ENCODE data around the gene H2AZ2.
"Not testable (repeated sequence)": the region's sequence is repeated elsewhere in the genome, so short reads cannot be mapped to it uniquely, and the experiment has no call there.

Gene H2AZ2

DNA sequence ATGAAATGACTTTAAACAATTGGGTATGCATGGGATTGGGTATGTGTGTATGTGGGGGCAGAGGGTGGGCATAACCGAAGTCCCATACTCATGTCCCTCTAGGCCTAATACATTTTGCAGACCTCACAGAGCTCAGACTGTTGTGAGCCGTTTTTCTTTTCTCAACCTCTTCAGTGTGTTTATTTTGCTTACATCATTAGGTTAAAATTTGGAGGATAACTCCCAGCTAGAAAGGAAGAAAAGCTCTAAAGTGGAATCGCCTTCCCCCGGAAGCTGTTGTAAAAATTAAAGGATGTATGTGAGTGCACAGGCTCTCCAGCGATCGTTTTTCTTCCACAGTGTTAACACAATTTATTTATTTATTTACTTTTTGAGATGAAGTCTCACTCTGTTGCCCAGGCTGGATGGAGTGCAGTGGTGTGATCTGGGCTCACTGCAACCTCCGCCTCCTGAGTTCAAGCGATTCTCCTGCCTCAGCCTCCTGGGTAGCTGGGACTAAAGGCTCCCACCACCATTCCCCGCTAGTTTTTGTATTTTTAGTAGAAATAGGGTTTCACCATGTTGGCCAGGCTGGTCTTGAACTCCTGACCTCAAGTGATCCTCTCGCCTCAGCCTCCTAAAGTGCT lies 1.5 kb upstream of the H2AZ2 start:
- Histone ChIP-seq H3K27ac (ENCODE audit: low read depth, low read length) (no peak overlapping the region), H3K9me3 (ENCODE audit: control insufficient read depth in 5 of 5, low read length in 5 of 5) (no peaks in the 10 kb centered on the region), H3K4me3 (ENCODE audit: low read depth in 1 of 5, low read length in 5 of 5) (no peak overlapping the region), H3K27me3 (ENCODE audit: control insufficient read depth in 5 of 5, insufficient read depth in 4 of 5, low read length in 5 of 5) (no peaks in the 10 kb centered on the region), H3K4me1 (ENCODE audit: control insufficient read depth in 5 of 5, insufficient read depth in 5 of 5, low read length in 5 of 5) (peaks cover 0 to 29% (median 22%) of the 10 kb centered on the region in 5 donors), H3K9ac (ENCODE audit: low read length in 5 of 5) (no peak overlapping the region), H3K36me3 (ENCODE audit: control insufficient read depth in 5 of 5, insufficient read depth in 5 of 5, low read length in 5 of 5) (no peaks in the 10 kb centered on the region)

DNA sequence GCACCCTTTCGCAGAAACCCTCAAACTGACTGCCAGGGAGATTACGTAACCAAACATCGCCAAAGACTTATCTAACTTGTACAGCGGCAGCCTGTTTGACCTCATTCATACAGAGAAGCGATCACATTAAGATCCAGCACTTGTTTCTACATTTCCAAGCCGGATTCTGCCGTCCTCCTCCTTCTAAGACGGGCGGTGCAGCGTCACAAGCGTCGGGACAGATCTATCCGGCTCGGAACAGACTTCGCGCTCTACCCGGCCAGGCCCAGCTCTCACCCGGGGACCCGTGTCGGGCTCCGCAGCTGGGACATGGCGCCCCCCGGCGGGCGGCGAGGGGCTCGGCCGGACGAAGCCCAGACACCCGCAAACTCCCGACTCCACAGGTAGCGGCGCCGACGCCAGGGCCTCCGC lies 373 bp downstream of the H2AZ2 start:
- Histone ChIP-seq H3K9ac (ENCODE audit: low read length in 5 of 5) (peak overlapping the region; percentile 83 to 95 (median 85)), H3K36me3 (ENCODE audit: control insufficient read depth in 5 of 5, insufficient read depth in 5 of 5, low read length in 5 of 5) (no peaks in the 10 kb centered on the region), H3K4me1 (ENCODE audit: control insufficient read depth in 5 of 5, insufficient read depth in 5 of 5, low read length in 5 of 5) (peaks cover 0 to 35% (median 24%) of the 10 kb centered on the region in 5 donors), H3K27me3 (ENCODE audit: control insufficient read depth in 5 of 5, insufficient read depth in 4 of 5, low read length in 5 of 5) (no peaks in the 10 kb centered on the region), H3K4me3 (ENCODE audit: low read depth in 1 of 5, low read length in 5 of 5) (peak overlapping the region; percentile 75 to 93 (median 77)), H3K27ac (ENCODE audit: low read depth, low read length) (peak overlapping the region; percentile 94), H3K9me3 (ENCODE audit: control insufficient read depth in 5 of 5, low read length in 5 of 5) (no peaks in the 10 kb centered on the region)

DNA sequence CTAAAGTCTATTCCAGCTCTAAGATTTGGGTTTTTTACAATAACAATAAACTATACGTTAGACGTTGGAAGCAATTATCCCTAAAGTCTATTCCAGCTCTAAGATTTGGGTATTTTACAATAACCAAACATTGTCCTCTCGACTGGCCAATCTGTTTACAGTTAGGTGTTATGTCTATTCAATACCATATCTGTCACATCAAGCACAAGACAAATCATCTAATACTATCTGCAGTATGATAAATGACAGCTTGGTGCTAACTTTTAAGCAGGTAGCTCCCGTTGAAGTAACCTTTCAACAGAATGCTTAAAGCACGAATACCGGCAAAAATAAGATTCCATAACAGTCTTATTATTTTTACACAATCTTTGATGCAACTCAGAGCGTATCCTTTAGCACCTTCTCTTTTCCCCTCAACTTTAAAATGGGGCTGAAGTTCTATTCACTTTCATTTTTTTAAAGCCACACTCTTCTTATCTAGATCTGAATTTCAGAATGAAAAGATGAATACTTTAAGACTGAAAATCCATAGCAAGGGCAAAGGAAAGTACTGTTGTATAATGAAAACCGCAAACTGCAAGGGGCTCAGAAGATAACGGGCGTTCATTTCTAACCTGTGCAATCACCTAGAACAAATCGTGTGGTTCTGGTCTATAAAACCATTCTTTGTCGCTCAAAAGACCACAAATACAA lies 925 bp downstream of the H2AZ2 start:
- H3K36me3 ChIP-seq (ENCODE audit: control insufficient read depth in 5 of 5, insufficient read depth in 5 of 5, low read length in 5 of 5), result no peaks in the 10 kb centered on the region
- peak overlapping the region; percentile 83 to 95 (median 85) for H3K9ac ChIP-seq (ENCODE audit: low read length in 5 of 5)
- peak overlapping the region; percentile 94 for H3K27ac ChIP-seq (ENCODE audit: low read depth, low read length)
- peaks cover 0 to 39% (median 26%) of the 10 kb centered on the region in 5 donors for H3K4me1 ChIP-seq (ENCODE audit: control insufficient read depth in 5 of 5, insufficient read depth in 5 of 5, low read length in 5 of 5)
- peak overlapping the region; percentile 75 to 93 (median 77) for H3K4me3 ChIP-seq (ENCODE audit: low read depth in 1 of 5, low read length in 5 of 5)
- no peaks in the 10 kb centered on the region for H3K9me3 ChIP-seq (ENCODE audit: control insufficient read depth in 5 of 5, low read length in 5 of 5)
- no peaks in the 10 kb centered on the region for H3K27me3 ChIP-seq (ENCODE audit: control insufficient read depth in 5 of 5, insufficient read depth in 4 of 5, low read length in 5 of 5)

DNA sequence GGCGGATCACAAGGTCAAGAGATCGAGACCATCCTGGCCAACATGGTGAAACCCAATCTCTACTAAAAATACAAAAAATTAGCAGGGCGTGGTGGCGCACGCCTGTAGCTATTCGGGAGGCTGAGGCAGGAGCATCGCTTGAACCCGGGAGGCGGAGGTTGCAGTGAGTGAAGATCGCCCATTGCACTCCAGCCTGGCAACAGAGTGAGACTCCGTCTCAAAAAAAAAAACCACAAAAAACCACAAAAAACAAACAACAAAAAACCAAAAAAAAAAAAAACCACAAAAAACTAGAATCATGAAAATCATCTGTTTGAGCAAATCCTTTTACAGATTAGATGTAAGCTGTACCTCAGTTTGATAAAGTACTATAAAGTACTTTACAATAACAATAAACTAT lies 1.5 kb downstream of the H2AZ2 start:
- H3K4me1 ChIP-seq (ENCODE audit: control insufficient read depth in 5 of 5, insufficient read depth in 5 of 5, low read length in 5 of 5), result peaks cover 0 to 45% (median 27%) of the 10 kb centered on the region in 5 donors
- H3K36me3 ChIP-seq (ENCODE audit: control insufficient read depth in 5 of 5, insufficient read depth in 5 of 5, low read length in 5 of 5); H3K9me3 ChIP-seq (ENCODE audit: control insufficient read depth in 5 of 5, low read length in 5 of 5); H3K27me3 ChIP-seq (ENCODE audit: control insufficient read depth in 5 of 5, insufficient read depth in 4 of 5, low read length in 5 of 5): not testable (repeated sequence)
- peak overlapping the region; percentile 94 for H3K27ac ChIP-seq (ENCODE audit: low read depth, low read length)
- H3K9ac ChIP-seq (ENCODE audit: low read length in 5 of 5), result peak overlapping the region in 4 of 5 donors; percentile 83 to 88 (median 85)
- H3K4me3 ChIP-seq (ENCODE audit: low read depth in 1 of 5, low read length in 5 of 5), result peak overlapping the region; percentile 75 to 93 (median 77)

DNA sequence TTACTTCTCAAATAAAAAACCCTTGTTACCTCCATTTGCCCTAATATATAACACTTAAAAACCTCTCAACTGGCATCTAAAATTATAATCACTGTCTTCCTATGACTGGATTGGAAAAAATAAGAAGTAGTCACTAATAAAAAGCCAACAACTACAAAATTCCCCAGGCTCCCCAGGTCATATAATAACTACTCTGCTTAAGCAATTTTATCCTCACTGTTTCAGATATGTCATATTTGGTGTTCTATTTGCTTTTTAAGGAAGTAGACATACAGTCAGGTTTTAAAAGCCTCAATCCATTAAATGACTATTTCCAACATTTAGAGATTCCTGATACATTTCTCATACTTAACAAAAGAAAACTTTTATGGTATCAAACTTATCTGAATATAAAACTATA lies 2.4 kb downstream of the H2AZ2 start:
- Histone ChIP-seq H3K4me3 (ENCODE audit: low read depth in 1 of 5, low read length in 5 of 5) (no peak overlapping the region), H3K9me3 (ENCODE audit: control insufficient read depth in 5 of 5, low read length in 5 of 5) (no peaks in the 10 kb centered on the region), H3K9ac (ENCODE audit: low read length in 5 of 5) (peak overlapping the region in 2 of 5 donors; percentile 8 to 32), H3K4me1 (ENCODE audit: control insufficient read depth in 5 of 5, insufficient read depth in 5 of 5, low read length in 5 of 5) (peaks cover 0 to 46% (median 27%) of the 10 kb centered on the region in 5 donors), H3K27me3 (ENCODE audit: control insufficient read depth in 5 of 5, insufficient read depth in 4 of 5, low read length in 5 of 5) (no peaks in the 10 kb centered on the region), H3K27ac (ENCODE audit: low read depth, low read length) (no peak overlapping the region), H3K36me3 (ENCODE audit: control insufficient read depth in 5 of 5, insufficient read depth in 5 of 5, low read length in 5 of 5) (peaks cover 0 to 6% (median 4%) of the 10 kb centered on the region in 5 donors)

DNA sequence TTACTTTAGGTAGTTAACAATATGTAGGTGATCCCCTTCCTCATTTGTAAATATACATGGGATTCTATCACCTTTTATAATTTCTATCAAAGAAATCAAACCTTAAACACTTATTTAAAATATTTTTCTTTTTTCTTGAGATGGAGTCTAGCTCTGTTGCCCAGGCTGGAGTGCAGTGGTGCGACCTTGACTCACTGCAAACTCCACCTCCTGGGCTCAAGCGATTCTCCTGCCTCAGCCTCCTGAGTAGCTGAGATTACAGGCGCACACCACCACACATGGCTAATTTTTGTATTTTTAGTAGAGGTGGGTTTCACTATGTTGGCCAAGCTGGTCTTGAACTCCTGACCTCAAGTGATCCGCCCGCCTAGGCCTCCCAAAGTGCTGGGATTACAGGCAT lies 4.4 kb downstream of the H2AZ2 start:
- H3K9ac ChIP-seq (ENCODE audit: low read length in 5 of 5); H3K9me3 ChIP-seq (ENCODE audit: control insufficient read depth in 5 of 5, low read length in 5 of 5); H3K4me3 ChIP-seq (ENCODE audit: low read depth in 1 of 5, low read length in 5 of 5); H3K27me3 ChIP-seq (ENCODE audit: control insufficient read depth in 5 of 5, insufficient read depth in 4 of 5, low read length in 5 of 5); H3K27ac ChIP-seq (ENCODE audit: low read depth, low read length): not testable (repeated sequence)
- Histone ChIP-seq H3K4me1 (ENCODE audit: control insufficient read depth in 5 of 5, insufficient read depth in 5 of 5, low read length in 5 of 5) (peaks cover 0 to 44% (median 23%) of the 10 kb centered on the region in 5 donors), H3K36me3 (ENCODE audit: control insufficient read depth in 5 of 5, insufficient read depth in 5 of 5, low read length in 5 of 5) (peaks cover 0 to 18% (median 12%) of the 10 kb centered on the region in 5 donors)

DNA sequence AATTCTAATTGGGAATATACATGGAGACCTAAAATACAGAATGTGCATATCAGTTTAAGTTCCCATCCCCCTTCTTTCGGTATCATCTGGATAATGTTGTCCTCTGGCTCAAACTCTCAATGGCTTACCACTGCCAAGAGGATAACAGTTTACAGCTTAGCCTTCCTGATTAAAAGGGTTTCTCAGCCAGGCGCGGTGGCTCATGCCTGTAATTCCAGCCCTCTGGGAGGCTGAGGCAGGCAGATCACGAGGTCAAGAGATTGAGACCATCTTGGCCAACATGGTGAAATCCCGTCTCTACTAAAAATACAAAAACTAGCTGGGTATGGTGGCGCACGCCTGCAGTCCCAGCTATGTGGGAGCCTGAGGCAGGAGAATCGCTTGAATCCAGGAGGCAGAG lies 5.2 kb downstream of the H2AZ2 start:
- H3K4me1 ChIP-seq (ENCODE audit: control insufficient read depth in 5 of 5, insufficient read depth in 5 of 5, low read length in 5 of 5), result peaks cover 0 to 44% (median 24%) of the 10 kb centered on the region in 5 donors
- H3K36me3 ChIP-seq (ENCODE audit: control insufficient read depth in 5 of 5, insufficient read depth in 5 of 5, low read length in 5 of 5), result peaks cover 0 to 19% (median 12%) of the 10 kb centered on the region in 5 donors
- H3K27me3 ChIP-seq (ENCODE audit: control insufficient read depth in 5 of 5, insufficient read depth in 4 of 5, low read length in 5 of 5); H3K4me3 ChIP-seq (ENCODE audit: low read depth in 1 of 5, low read length in 5 of 5); H3K9me3 ChIP-seq (ENCODE audit: control insufficient read depth in 5 of 5, low read length in 5 of 5); H3K9ac ChIP-seq (ENCODE audit: low read length in 5 of 5): not testable (repeated sequence)
- peak overlapping the region; percentile 3 for H3K27ac ChIP-seq (ENCODE audit: low read depth, low read length)

DNA sequence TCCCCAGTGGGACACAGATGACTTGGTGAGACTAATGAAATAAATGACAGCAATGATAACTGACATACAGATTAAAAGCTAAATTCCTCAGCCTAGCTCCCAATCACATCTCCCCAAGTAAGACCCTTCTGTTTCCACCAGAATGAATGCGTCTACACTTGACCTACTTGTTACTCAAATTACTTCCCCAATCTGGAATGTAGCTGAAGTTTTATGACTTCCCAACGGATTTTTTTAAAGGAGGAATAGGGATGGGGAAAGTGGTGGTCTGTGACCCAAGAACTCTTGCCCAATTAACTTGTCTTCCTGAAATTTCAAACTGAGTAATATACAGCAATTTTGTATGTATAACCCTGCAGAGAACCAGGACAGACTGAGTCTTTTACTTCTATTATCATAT lies 9.1 kb downstream of the H2AZ2 start:
- H3K36me3 ChIP-seq (ENCODE audit: control insufficient read depth in 5 of 5, insufficient read depth in 5 of 5, low read length in 5 of 5), result peaks cover 16 to 40% (median 32%) of the 10 kb centered on the region in 5 donors

DNA sequence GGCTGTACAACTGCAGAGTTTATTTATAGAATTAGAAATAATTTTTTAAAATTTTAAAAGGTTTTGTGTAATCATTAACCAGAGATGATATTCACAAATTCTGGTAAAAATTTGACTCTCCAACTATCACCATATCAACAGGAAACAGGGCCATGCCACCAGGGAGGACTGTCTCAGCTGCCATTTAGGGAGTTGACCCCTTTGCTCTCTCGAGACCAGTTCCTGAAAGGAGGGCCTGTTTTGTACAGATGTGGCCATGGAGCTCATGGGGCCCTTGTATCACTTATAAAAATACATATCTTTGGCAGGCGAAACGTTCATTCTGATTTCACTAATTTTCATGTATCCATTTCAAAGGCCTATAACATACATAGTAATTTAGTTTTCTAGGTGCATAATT lies 20.3 kb downstream of the H2AZ2 start:
- no peak overlapping the region for H3K27ac ChIP-seq (ENCODE audit: low read depth, low read length)
- no peak overlapping the region for H3K4me3 ChIP-seq (ENCODE audit: low read depth in 1 of 5, low read length in 5 of 5)

More for the DNA sequence above, 9.1 kb downstream of the H2AZ2 start:
- Histone ChIP-seq H3K9me3 (ENCODE audit: control insufficient read depth in 5 of 5, low read length in 5 of 5) (no peaks in the 10 kb centered on the region), H3K27ac (ENCODE audit: low read depth, low read length) (no peak overlapping the region), H3K4me1 (ENCODE audit: control insufficient read depth in 5 of 5, insufficient read depth in 5 of 5, low read length in 5 of 5) (peaks cover 0 to 20% (median 14%) of the 10 kb centered on the region in 5 donors), H3K9ac (ENCODE audit: low read length in 5 of 5) (peak overlapping the region in 1 of 5 donors; percentile 39), H3K27me3 (ENCODE audit: control insufficient read depth in 5 of 5, insufficient read depth in 4 of 5, low read length in 5 of 5) (no peaks in the 10 kb centered on the region), H3K4me3 (ENCODE audit: low read depth in 1 of 5, low read length in 5 of 5) (no peak overlapping the region)

DNA sequence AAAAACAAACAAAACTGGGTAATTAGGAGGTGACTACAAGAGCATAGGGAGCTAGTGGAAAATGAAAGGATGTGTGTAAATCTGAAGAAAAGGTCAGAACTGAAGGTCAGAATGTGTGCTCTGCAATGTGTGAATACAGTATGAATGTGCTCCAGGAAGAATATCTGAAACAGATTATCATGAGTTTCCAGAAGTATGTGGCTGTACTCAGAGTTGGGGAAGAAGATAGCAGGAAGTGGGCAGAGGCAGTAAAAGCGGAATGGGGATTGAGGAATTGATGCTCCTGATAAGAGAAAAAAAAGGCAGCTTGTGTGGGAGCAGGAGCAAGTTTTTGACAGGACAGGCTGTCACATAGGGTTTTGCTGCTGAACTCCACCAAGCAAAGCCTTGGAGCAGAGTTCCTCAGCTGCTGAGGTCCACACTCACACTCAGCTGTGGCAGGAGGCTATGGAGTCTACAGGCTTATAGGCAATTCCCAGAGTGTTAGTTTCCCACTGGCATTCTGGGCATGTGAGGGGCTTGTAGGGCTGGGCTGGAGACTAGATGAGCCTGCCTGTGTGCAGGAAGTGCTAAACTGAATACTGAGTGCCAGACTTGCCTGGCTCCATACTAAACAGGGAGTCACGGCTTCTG lies 22.9 kb downstream of the H2AZ2 start:
- H3K4me1 ChIP-seq (ENCODE audit: control insufficient read depth in 5 of 5, insufficient read depth in 5 of 5, low read length in 5 of 5), result no peaks in the 10 kb centered on the region
- no peak overlapping the region for H3K9ac ChIP-seq (ENCODE audit: low read length in 5 of 5)
- H3K9me3 ChIP-seq (ENCODE audit: control insufficient read depth in 5 of 5, low read length in 5 of 5), result no peaks in the 10 kb centered on the region
- no peaks in the 10 kb centered on the region for H3K27me3 ChIP-seq (ENCODE audit: control insufficient read depth in 5 of 5, insufficient read depth in 4 of 5, low read length in 5 of 5)
- H3K4me3 ChIP-seq (ENCODE audit: low read depth in 1 of 5, low read length in 5 of 5), result no peak overlapping the region
- peaks cover 19 to 35% (median 28%) of the 10 kb centered on the region in 5 donors for H3K36me3 ChIP-seq (ENCODE audit: control insufficient read depth in 5 of 5, insufficient read depth in 5 of 5, low read length in 5 of 5)
- no peak overlapping the region for H3K27ac ChIP-seq (ENCODE audit: low read depth, low read length)

More for the DNA sequence above, 20.3 kb downstream of the H2AZ2 start:
- H3K36me3 ChIP-seq (ENCODE audit: control insufficient read depth in 5 of 5, insufficient read depth in 5 of 5, low read length in 5 of 5), result peaks cover 24 to 58% (median 42%) of the 10 kb centered on the region in 5 donors
- H3K9ac ChIP-seq (ENCODE audit: low read length in 5 of 5), result no peak overlapping the region
- H3K4me1 ChIP-seq (ENCODE audit: control insufficient read depth in 5 of 5, insufficient read depth in 5 of 5, low read length in 5 of 5), result no peaks in the 10 kb centered on the region
- no peaks in the 10 kb centered on the region for H3K9me3 ChIP-seq (ENCODE audit: control insufficient read depth in 5 of 5, low read length in 5 of 5)
- no peaks in the 10 kb centered on the region for H3K27me3 ChIP-seq (ENCODE audit: control insufficient read depth in 5 of 5, insufficient read depth in 4 of 5, low read length in 5 of 5)
